Hindlimb muscle (tissue), 1 donor: Measurements from ENCODE around the gene SYNPO. TPM values are rescaled to one million over a fixed set of nuclear protein-coding genes. Genes with fewer than 3 reads are reported as not detected.
A peak's percentile ranks its signal among the peaks of the same experiment; 100 is the strongest.

Experiments
- DNase-seq: peaks from one replicate; pipeline ENCODE4 v3.0.0-alpha.2; 2013
- polyA plus RNA-seq: library from polyadenylated mRNA; unstranded; fragments of 120-200 nt; gene quantifications from one replicate; pipeline ENCODE4 v1.2.1, GENCODE V29; 2013; ENCODE audit not compliant: insufficient read length

Gene SYNPO, protein sequence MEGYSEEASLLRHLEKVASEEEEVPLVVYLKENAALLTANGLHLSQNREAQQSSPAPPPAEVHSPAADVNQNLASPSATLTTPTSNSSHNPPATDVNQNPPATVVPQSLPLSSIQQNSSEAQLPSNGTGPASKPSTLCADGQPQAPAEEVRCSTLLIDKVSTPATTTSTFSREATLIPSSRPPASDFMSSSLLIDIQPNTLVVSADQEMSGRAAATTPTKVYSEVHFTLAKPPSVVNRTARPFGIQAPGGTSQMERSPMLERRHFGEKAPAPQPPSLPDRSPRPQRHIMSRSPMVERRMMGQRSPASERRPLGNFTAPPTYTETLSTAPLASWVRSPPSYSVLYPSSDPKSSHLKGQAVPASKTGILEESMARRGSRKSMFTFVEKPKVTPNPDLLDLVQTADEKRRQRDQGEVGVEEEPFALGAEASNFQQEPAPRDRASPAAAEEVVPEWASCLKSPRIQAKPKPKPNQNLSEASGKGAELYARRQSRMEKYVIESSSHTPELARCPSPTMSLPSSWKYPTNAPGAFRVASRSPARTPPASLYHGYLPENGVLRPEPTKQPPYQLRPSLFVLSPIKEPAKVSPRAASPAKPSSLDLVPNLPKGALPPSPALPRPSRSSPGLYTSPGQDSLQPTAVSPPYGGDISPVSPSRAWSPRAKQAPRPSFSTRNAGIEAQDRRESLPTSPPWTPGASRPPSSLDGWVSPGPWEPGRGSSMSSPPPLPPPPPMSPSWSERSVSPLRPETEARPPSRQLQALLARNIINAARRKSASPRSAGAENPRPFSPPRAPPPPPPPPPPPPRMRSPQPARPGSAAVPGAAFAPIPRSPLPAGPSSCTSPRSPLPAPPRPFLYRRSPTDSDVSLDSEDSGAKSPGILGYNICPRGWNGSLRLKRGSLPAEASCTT
- 32.8 TPM for polyA plus RNA-seq

- peak; percentile 85 for DNase-seq
Observed at GRCh38 chr5:150640311-150641005, at the start of gene SYNPO. Gene SYNPO (plus strand): TSS chr5:150640660. CDS start chr5:150648276, 7,616 bp downstream.

DNA sequence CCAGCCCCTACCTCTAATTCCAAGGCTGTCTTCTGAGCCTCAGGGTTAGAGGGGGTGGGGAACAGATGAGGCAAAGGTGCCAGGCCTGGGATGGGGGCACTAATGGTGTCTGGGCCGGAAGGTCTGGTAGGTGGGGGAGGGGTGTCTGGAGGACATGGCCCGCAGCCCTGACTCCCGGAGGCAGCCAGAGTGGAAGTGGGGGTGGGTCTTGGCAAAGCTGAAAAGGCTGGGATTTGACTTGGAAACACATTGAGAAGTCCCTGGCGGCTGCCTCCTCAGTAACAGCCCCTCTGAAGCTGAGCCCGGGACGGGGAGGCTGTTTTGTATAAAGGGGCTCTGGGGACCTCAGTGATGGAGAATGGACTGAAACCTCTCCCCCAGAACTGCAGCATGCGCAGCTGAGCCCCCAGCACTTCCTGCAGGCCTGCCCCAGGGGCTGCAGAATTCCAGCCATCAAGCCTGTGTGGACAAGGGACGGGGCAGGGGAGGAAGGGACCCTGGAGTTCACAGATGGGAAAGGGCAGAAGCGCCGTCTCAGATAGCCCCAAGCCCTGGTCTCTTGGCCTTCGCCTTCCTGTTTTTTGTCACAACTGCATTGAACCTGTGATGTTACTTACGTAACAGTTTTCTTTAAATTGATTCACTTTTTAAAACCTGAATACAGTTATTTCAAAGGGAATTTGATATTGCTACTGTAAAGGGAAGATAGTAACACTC, 49.3 kb upstream of the SYNPO start:
- peak; percentile 76 for DNase-seq

DNA sequence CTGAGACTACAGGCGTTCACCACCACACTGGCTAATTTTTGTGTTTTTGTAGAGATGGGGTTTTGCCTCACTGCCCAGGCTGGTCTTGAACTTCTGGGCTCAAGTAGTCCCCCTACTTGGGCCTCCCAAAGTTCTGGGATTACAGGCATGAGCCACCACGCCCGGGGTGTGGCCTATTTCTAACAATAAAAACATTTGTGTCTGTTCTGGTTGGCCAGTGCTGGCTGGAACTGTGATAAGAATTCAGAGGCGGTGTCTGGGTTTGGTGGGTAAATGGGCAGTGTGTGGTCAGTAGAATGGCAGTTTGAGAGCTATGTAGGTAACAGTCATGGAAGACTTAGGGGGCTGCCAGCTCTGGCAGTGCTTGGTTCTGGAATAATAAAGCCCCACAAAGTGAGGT, 46.9 kb upstream of the SYNPO start:
- DNase-seq: no peak

- no peak for DNase-seq
Observed at GRCh38 chr5:150593996-150594395, 46.5 kb upstream of the SYNPO start.

DNA sequence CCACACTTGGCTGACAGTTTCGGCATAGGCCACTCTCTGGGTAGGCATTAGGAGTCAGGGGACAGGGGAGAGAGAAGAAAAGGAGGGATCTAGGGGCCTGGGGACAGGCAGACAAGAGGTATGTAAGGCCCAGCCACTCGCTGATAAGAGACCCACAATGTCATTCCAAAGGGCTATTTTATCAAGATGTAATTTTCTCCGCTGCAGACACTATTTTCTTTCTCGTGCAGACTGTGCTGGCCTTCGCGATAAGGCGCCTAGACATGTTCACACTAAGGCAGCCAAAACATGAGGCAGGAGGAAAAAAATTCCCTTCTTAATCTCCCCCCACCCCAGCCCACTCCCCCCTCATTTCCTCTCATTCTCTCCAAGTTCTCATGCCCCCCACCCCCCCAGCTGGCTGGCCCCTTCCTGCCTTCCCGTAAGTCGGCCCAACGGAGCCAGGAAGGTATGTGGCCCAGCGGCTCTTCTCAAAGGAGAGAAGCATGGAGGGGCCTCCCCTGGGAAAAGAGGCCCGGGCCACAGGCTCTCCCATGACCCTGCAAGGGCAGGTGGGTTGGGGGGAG, 44.9 kb upstream of the SYNPO start:
- no peak for DNase-seq

DNA sequence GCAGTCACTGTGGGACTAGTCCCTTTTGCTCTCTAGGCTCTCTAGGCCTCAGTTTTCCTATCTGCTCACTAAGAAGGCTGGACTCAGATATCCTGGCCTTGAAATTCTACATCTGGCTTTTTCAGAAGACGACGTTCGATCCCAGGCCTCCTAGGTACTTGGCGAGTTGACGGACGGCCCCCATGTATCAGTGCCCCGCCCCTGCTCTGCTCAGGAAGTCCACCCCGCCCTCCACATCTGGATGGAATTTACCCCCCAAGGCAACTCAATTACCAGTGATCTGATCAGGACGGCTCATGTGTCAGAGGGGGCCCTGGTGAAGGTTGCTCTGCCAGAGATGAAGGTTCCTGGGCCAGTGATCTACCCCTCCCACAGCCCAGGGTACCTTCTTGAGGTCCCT, 44.1 kb upstream of the SYNPO start:
- no peak for DNase-seq

GRCh38 chr5:150596826-150597225, 43.6 kb upstream of the SYNPO start:
- no peak for DNase-seq

- DNase-seq: no peak
Observed at GRCh38 chr5:150598006-150598405, 42.5 kb upstream of the SYNPO start.

DNA sequence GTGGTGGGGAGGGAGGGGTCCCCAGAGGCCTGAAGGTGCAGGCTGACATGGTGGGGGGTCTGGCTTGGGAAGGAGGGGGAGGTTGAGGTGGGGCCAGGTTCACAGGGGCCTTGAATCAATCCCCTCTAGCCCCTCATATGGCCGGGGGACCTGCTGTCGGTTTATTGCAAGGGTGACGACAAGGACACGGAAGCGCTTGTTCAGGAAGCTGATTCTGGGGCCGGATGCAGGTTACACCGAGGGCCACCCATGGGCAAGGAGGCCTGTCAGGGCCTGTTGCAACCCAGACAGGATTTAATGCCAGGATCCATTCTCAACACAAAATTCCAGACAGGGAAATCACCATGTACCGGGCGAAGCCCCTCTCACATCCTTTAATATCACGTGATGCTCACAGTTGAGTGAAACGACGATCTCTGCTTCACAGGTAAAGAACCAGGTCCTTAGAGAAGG, 41.6 kb upstream of the SYNPO start:
- DNase-seq: no peak

- DNase-seq: no peak
Observed at GRCh38 chr5:150599281-150599680, 41.2 kb upstream of the SYNPO start.

DNA sequence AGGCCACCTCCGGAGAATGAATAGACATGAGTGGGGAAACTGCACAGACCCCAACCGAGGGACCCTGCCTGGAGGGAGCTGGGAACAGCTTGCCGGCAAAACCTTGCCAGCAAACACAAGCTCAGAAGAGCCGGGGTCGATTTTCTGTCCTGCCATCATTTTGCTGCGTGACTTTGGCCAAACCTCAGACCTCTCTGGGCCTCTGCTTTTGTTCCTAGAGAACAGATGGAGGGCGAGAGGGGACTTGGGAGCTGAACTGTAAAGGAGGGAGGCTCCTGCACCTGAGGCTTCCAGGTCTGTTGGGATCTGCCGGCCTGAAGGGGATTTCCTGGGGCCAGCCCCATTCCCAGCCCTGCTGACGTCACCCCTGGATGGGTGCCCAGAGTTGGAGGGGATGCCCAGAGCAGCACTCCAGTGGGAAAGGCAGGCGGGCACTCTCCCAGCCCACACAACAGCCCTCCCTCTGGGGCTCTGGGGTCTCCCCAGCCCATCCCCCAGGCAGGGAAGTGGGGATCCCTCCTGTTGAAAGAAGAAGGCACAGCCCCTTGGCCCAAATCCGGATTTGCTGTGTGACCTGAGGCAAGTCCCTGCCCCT, 40.4 kb upstream of the SYNPO start:
- peak; percentile 76 for DNase-seq

DNA sequence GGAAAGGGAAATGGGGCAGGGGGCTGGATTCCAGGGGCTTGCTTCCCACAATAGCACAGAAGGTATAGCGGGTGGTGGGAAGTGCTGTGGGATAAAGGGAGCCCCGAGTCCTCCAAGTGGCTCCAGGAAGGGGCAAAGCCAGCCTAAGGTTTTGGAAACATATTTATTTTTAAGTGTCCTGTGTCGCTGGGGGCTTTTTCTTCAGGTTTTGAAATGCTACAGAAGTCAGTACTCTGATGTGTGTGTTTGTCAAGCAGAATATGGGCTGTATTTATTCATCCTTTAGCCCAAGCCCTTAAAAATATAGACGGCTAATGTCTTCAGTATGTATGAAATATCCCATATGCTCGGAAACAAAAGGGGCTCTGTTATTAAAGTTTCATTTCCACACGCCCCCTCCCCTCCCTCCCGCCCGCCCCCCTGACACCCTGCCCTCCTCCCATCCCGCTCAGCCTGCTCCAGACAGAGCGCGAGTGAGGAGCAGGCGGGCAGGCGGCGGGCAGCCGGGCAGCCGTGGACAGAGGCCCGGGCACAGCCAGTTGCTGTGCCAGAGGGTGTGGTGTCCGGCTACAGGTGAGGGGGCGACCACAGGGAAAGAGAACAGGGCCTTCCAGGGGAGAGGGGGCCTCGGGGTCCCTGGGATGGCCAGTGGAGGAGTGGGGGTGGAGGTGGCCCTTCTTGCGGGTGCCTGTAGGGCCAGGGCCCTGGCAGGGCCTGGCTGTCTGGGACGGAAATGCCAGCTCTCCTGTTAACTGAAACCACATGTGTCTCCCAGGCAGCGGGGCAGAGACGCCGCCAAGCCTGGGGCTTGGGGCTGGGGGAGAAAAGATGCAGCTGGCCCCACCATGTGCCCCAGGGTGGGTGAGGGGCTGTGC, 39.6 kb upstream of the SYNPO start:
- no peak for DNase-seq

- DNase-seq: no peak
Observed at GRCh38 chr5:150601491-150602345, 38.7 kb upstream of the SYNPO start.

DNA sequence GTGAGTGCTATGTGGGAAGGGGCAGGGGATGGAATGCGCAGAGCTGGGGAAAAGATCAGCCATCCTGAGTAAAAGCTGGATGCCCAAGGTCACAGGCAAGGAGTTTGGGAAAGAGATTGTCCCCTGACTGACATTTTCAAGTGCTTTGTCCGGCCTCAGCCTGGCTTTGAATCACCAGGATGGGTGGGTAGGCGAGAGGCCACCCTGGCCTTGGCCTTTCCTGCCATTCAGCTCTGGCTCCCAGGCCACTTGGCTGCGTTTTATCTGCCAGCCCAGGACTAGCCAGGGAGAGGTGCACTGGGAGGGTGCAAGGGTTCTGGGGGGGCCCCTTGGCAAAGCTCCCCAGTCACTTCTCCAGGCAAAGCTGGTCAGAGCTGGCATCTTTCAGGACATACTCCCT, 37.4 kb upstream of the SYNPO start:
- DNase-seq: no peak

GRCh38 chr5:150603491-150603890, 37.0 kb upstream of the SYNPO start:
- DNase-seq: no peak

- no peak for DNase-seq
Observed at GRCh38 chr5:150604010-150604409, 36.5 kb upstream of the SYNPO start.

DNA sequence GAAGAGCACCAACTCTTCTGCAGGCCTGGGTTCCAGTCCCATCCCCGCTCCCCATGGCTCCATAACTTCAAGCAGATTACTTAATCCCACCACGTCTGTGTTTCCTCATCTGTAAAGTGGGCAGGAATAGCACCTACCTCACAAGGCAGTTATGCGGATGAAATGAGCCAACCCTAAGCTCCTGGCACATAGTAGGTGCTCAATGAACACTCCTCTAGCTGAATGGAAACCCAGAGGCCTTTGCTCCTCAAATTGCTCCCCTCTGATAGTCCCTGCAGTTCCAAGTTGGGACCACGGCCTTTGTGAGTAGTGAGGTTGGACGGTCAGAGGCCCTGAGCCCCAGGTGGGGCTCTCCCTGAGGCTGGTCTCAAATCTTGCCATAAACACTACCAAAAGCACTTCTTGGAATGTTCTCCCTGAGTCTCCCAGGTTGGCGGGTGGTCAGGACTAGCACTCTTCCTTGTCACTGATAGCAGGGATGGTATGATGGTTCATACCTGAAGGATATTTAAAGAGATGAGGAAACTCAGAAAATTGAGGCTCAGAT, 35.5 kb upstream of the SYNPO start:
- DNase-seq: no peak

DNA sequence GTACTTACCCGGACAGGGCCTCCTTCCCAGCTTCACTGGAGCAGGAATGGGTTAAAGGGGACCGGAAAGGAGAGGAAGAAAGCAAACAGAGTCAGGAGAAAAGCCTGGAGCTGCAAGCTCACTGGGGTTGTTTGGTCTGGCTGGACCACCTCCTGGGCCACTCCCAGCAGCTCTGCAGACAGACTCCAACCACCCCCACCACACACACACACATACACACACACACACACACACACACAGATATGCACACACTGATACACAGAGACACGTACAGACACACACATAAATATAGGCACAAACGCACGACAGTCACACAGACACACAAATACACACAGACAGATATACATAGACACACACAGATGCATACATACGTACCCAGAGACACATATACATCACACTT, 34.9 kb upstream of the SYNPO start:
- no peak for DNase-seq

DNA sequence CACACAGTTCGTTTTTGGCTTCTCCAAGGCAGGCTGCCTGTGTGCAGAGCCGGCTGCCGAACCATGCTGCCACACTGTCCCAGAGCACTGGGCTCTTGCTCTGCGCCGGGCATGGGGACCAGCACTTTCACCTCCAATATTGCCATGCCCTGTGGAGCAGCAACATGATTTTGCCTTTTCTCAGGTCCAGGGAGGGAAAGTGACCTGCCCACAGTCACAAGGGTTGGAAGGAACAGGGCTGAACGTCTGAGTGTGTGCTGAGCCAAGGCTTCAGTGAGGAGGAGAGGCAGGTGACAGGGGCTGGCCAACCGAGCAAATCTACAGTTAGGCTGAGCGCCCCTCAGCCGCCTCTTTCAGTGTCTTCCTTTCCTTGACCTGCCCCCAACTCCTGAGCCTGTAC, 34.0 kb upstream of the SYNPO start:
- no peak for DNase-seq
